HEK293 (cell line): ENCODE results near the gene MYOG.

Experiments
- CTCF ChIA-PET: fragments of 350-600 bp; formaldehyde crosslinking; extraction: SDS; loops from one replicate; lab custom pipeline; 2021; ENCODE audit warnings: antibody characterized with exemption; lab: Yijun Ruan, JAX
- POLR2A ChIA-PET: fragments of 300-600 bp; formaldehyde crosslinking; extraction: SDS; loops from one replicate; lab custom pipeline; 2020; ENCODE audit warnings: antibody characterized with exemption, inconsistent platforms; lab: Yijun Ruan, JAX
- H3K27ac ChIP-seq: fragments of 200-500 bp; sonication (Bioruptor generic); 2 replicates; pipeline ENCODE4 v1.5.1; 2014; ENCODE audit warnings: low read depth, low read length, control low read depth, inconsistent platforms; ENCODE audit errors: extremely low read depth
- H3K36me3 ChIP-seq, 2 experiments: fragments of 200-500 bp in 1 of 2; sonication (Bioruptor generic) in 1 of 2; 1 replicate in 1 of 2; 2 replicates in 1 of 2; pipeline ENCODE4 v1.5.1; 2014 to 2017; ENCODE audit warnings: inconsistent platforms in 2 of 2, low read length in 2 of 2; ENCODE audit not compliant: control insufficient read depth in 2 of 2, insufficient read depth in 1 of 2
- H3K4me1 ChIP-seq: fragments of 200-500 bp; sonication (Bioruptor generic); 2 replicates; pipeline ENCODE4 v1.5.1; 2014; ENCODE audit warnings: mild to moderate bottlenecking, low read length, inconsistent platforms; ENCODE audit not compliant: control insufficient read depth, insufficient read depth
- H3K4me3 ChIP-seq: 2 replicates; pipeline ENCODE4 v1.5.1; 2011; ENCODE audit warnings: low read depth, mild to moderate bottlenecking, control low read depth, low read length, moderate library complexity
- H3K9me3 ChIP-seq: fragments of 200-500 bp; sonication (Bioruptor generic); 2 replicates; pipeline ENCODE4 v1.5.1; 2014; ENCODE audit warnings: low read depth, low read length, inconsistent platforms; ENCODE audit not compliant: control insufficient read depth, insufficient read depth
- PRDM1 ChIP-seq: fragments of 450-650 bp; formaldehyde crosslinking; IDR thresholded peaks from 2 replicates; pipeline ENCODE4; 2016; ENCODE audit warnings: missing biosample characterization, missing genetic modification characterization
- SCRT1 ChIP-seq: fragments of 450-650 bp; formaldehyde crosslinking; IDR thresholded peaks from 2 replicates; pipeline ENCODE4 v1.5.1; 2016; ENCODE audit warnings: missing biosample characterization, missing genetic modification characterization, borderline replicate concordance
- SETDB1 ChIP-seq: IDR thresholded peaks from one replicate; pipeline ENCODE4 v1.6.1; 2017; ENCODE audit warnings: mild to moderate bottlenecking, low read length, moderate library complexity, mixed read lengths; ENCODE audit not compliant: insufficient read length
- TRIM28 ChIP-seq: IDR thresholded peaks from 2 replicates; pipeline ENCODE4 v1.6.1; 2011; ENCODE audit warnings: low read length, control low read depth, borderline replicate concordance
- ZBTB48 ChIP-seq: fragments of 450-650 bp; formaldehyde crosslinking; IDR thresholded peaks from 2 replicates; pipeline ENCODE4 v1.5.1; 2016; ENCODE audit warnings: missing biosample characterization, missing genetic modification characterization
- ZFHX2 ChIP-seq: fragments of 450-650 bp; formaldehyde crosslinking; conservative IDR thresholded peaks from 2 replicates; pipeline ENCODE4 v1.5.1; 2016; ENCODE audit warnings: missing biosample characterization, missing genetic modification characterization
- ZNF140 ChIP-seq: fragments of 450-650 bp; formaldehyde crosslinking; IDR thresholded peaks from 2 replicates; pipeline ENCODE4 v1.5.1; 2016; ENCODE audit warnings: missing biosample characterization, missing genetic modification characterization
- ZNF146 ChIP-seq: fragments of 450-650 bp; formaldehyde crosslinking; IDR thresholded peaks from 2 replicates; pipeline ENCODE4 v1.5.1; 2016; ENCODE audit warnings: missing biosample characterization, missing genetic modification characterization
- ZNF23 ChIP-seq: fragments of 450-650 bp; formaldehyde crosslinking; IDR thresholded peaks from 2 replicates; pipeline ENCODE4 v1.5.1; 2016; ENCODE audit warnings: missing biosample characterization, missing genetic modification characterization, borderline replicate concordance
- ZNF266 ChIP-seq: fragments of 450-650 bp; formaldehyde crosslinking; IDR thresholded peaks from 2 replicates; pipeline ENCODE4 v1.5.1; 2016; ENCODE audit warnings: missing biosample characterization, missing genetic modification characterization, low read depth
- ZNF529 ChIP-seq: fragments of 450-650 bp; formaldehyde crosslinking; IDR thresholded peaks from 2 replicates; pipeline ENCODE4 v1.5.1; 2017; ENCODE audit warnings: missing genetic modification characterization, missing biosample characterization; ENCODE audit not compliant: insufficient replicate concordance
- ZSCAN30 ChIP-seq: fragments of 450-650 bp; IDR thresholded peaks from 2 replicates; pipeline ENCODE4 v1.5.1; 2018; ENCODE audit warnings: missing biosample characterization, mild to moderate bottlenecking, missing genetic modification characterization, moderate library complexity
- TF ChIP-seq, protein P1 (sequence below): fragments of 450-650 bp; formaldehyde crosslinking; IDR thresholded peaks from 2 replicates; pipeline ENCODE4 v1.5.1; 2016; ENCODE audit warnings: missing biosample characterization, missing genetic modification characterization
- TF ChIP-seq, protein P2 (sequence below): fragments of 450-650 bp; formaldehyde crosslinking; IDR thresholded peaks from 2 replicates; pipeline ENCODE4 v1.5.1; 2017; ENCODE audit warnings: missing biosample characterization, missing genetic modification characterization
- TF ChIP-seq, protein P3 (sequence below): fragments of 450-650 bp; formaldehyde crosslinking; IDR thresholded peaks from 2 replicates; pipeline ENCODE4 v1.5.1; 2016; ENCODE audit warnings: missing biosample characterization, missing genetic modification characterization

The MYOG gene

DNA sequence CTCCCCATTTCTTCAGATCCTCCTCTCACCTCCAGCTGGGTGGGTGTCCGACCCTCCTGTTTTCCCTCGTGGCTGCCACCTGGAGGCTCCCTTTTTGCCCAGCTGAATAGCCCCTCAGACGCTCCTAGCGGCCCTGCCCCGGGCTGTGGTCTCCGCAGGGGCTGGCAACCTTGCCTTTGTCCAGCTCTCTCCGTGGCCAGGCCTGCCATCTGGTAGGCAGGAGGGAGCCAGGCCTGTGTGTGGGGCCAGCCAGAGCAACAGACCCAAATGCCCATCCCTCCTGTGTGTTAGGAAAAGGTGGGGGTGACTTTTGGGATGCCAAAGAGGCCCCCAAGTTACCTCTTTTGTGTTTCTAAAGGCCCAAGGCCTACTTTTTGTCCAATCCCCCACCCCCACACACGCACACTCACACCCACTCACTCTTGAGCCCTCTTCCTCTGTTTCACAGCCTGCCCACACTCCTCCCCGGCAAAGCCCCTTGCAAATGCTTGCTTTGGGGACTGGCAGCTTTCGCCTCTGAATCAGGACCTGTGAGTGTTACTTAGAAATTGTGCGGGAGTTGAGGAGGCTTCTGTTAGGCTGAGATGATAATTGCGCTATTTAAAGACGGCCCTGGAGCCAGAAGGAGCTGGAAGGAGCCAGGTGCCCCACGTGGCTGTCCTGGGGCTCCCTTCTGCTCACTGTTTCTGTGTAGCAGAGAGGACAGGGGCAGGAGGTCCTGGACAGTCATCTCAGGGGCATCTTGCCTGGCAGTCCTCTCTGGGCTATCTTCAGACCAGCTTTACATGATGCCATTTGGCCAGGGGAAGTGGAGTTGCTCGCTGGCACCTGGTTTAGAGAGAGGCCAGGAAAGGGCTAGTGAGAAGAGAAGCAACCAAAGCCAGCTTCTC is 50.5 kb downstream of the MYOG start (continued):
- TF ChIP-seq, protein P1, sequence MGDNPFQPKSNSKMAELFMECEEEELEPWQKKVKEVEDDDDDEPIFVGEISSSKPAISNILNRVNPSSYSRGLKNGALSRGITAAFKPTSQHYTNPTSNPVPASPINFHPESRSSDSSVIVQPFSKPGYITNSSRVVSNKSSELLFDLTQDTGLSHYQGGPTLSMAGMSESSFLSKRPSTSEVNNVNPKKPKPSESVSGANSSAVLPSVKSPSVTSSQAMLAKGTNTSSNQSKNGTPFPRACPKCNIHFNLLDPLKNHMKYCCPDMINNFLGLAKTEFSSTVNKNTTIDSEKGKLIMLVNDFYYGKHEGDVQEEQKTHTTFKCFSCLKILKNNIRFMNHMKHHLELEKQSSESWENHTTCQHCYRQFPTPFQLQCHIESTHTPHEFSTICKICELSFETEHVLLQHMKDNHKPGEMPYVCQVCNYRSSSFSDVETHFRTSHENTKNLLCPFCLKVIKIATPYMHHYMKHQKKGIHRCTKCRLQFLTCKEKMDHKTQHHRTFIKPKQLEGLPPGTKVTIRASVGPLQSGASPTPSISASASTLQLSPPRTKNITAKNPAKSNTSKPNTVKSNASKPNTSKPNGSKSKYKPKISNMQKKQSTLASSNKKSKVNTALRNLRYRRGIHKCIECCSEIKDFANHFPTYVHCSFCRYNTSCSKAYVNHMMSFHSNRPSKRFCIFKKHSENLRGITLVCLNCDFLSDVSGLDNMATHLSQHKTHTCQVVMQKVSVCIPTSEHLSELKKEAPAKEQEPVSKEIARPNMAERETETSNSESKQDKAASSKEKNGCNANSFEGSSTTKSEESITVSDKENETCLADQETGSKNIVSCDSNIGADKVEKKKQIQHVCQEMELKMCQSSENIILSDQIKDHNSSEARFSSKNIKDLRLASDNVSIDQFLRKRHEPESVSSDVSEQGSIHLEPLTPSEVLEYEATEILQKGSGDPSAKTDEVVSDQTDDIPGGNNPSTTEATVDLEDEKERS (tag by site-specific recombination), result no peak
- TF ChIP-seq, protein P2, sequence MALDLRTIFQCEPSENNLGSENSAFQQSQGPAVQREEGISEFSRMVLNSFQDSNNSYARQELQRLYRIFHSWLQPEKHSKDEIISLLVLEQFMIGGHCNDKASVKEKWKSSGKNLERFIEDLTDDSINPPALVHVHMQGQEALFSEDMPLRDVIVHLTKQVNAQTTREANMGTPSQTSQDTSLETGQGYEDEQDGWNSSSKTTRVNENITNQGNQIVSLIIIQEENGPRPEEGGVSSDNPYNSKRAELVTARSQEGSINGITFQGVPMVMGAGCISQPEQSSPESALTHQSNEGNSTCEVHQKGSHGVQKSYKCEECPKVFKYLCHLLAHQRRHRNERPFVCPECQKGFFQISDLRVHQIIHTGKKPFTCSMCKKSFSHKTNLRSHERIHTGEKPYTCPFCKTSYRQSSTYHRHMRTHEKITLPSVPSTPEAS (tag by site-specific recombination), result no peak
- TF ChIP-seq ZNF146 (tag by site-specific recombination), result no peak
- TF ChIP-seq ZFHX2, result peak; percentile 91
- TF ChIP-seq ZNF529 (tag by site-specific recombination), result no peak
- TF ChIP-seq ZNF266, result peak; percentile 84
- no peak for TF ChIP-seq ZSCAN30 (tag by site-specific recombination)
- TF ChIP-seq, all 188 proteins: peak for 3

DNA sequence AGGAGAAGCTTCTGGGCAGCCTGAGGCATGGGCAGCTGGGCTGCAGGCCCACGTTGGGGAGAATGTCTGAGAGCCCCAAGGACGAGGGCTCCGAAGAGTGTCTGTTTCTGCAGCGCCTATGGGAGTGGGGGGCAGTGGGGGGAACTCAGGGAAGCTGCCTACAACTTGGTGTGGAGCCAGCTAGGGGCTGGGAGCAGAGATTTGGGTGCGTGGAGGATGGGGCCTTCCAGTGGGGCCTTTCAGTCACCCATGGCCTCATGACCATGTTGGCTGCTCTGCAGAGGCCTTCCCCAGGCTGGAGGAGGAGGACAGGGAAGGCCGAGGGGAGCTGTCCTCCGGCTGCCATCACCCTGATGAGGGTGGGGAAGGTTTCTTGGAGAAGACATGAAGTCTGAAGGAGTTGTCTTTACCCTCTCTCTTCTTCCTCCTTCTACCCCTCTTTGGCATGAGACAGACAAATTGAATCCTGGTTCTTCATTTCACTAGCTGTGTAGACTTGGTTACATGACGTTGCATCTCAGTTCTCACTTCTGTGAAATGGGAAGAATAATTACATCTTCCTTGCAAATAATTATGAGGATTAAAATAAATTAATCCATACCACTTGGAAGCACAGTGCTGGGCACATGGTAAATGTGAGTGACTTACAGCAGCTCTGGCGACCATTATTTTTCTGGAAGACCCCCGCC is 51.2 kb downstream of the MYOG start:
- TF ChIP-seq, protein P3, sequence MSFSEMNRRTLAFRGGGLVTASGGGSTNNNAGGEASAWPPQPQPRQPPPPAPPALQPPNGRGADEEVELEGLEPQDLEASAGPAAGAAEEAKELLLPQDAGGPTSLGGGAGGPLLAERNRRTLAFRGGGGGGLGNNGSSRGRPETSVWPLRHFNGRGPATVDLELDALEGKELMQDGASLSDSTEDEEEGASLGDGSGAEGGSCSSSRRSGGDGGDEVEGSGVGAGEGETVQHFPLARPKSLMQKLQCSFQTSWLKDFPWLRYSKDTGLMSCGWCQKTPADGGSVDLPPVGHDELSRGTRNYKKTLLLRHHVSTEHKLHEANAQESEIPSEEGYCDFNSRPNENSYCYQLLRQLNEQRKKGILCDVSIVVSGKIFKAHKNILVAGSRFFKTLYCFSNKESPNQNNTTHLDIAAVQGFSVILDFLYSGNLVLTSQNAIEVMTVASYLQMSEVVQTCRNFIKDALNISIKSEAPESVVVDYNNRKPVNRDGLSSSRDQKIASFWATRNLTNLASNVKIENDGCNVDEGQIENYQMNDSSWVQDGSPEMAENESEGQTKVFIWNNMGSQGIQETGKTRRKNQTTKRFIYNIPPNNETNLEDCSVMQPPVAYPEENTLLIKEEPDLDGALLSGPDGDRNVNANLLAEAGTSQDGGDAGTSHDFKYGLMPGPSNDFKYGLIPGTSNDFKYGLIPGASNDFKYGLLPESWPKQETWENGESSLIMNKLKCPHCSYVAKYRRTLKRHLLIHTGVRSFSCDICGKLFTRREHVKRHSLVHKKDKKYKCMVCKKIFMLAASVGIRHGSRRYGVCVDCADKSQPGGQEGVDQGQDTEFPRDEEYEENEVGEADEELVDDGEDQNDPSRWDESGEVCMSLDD (tag by site-specific recombination), result no peak
- TF ChIP-seq SETDB1 (no peak), ZNF23 (tag by site-specific recombination) (no peak), SCRT1 (tag by site-specific recombination) (no peak), ZBTB48 (tag by site-specific recombination) (no peak), ZNF140 (tag by site-specific recombination) (no peak), PRDM1 (tag by site-specific recombination) (no peak), TRIM28 (no peak)
- no peak overlapping the region for H3K4me3 ChIP-seq
- H3K36me3 ChIP-seq, result no peaks in the 10 kb centered on the region
- CTCF ChIA-PET, result interaction anchor here (0.6 to 23.3 kb wide), 8 partner anchors 12 to 232 kb away, joined by 3 to 526 read pairs (median 4); no protein-coding TSS in a partner anchor
- H3K4me1 ChIP-seq, result no peaks in the 10 kb centered on the region
- no peak overlapping the region for H3K27ac ChIP-seq
- no peaks in the 10 kb centered on the region for H3K9me3 ChIP-seq
- POLR2A ChIA-PET, result interaction anchor here (0.9 kb wide), 1 partner anchor 8 kb away, joined by 3 read pairs; the partner anchor contains the start of gene PPFIA4
